ENCODE data around the gene CST9. TPM values are rescaled to one million over a fixed set of nuclear protein-coding genes. Genes with fewer than 3 reads are reported as not detected.
"Not testable (repeated sequence)": the region's sequence is repeated elsewhere in the genome, so short reads cannot be mapped to it uniquely, and the experiment has no call there.

Gene CST9
- total RNA-seq, 4 donors from 2014 or later: not detected

GRCh38 chr20:23624324-23624691 lies 18.6 kb upstream of the CST9 start:
- intact Hi-C loops (cut with DNase I): loop anchor here (10.0 kb wide), 1 partner anchor 1430 kb away; the partner anchor contains the start of gene ACSS1
- H3K4me1 ChIP-seq: peaks cover 29 to 62% (median 48%) of the 10 kb centered on the region in 4 donors

GRCh38 chr20:23623666-23624323 lies 18.1 kb upstream of the CST9 start:
- TF ChIP-seq EP300 (IDR thresholded peaks at IDR 0.05) (no peak), POLR2AphosphoS5 (IDR thresholded peaks at IDR 0.05) (no peak)
- intact Hi-C loops (cut with DNase I): loop anchor here (10.0 kb wide), 1 partner anchor 1431 kb away; the partner anchor contains the start of gene ACSS1
- Histone ChIP-seq H3K27ac (replicated peaks in 1 of 4) (peak overlapping the region; percentile 81 to 88 (median 88)), H3K27me3 (no peaks in the 10 kb centered on the region), H3K4me3 (no peak overlapping the region), H3K9me3 (no peaks in the 10 kb centered on the region), H3K4me1 (peaks cover 24 to 57% (median 43%) of the 10 kb centered on the region in 4 donors), H3K36me3 (no peaks in the 10 kb centered on the region)
- WGBS: 73% methylated on average over 4 of the region's 4 CpGs
- peak; percentile 74 for DNase-seq (ENCODE audit: extremely low spot score)

More at GRCh38 chr20:23624324-23624691, 18.6 kb upstream of the CST9 start:
- DNase-seq (ENCODE audit: extremely low spot score): no peak
- Histone ChIP-seq H3K27me3 (no peaks in the 10 kb centered on the region), H3K27ac (replicated peaks in 1 of 4) (peak overlapping the region; percentile 81 to 88 (median 88)), H3K4me3 (no peak overlapping the region), H3K9me3 (no peaks in the 10 kb centered on the region), H3K36me3 (no peaks in the 10 kb centered on the region)
- 52% methylated on average over 2 of the region's 2 CpGs for WGBS
- no peak for TF ChIP-seq POLR2A (IDR thresholded peaks at IDR 0.05; ENCODE audit: low read depth)
- no peak for TF ChIP-seq CTCF (IDR thresholded peaks at IDR 0.05)
- no peak for TF ChIP-seq EP300 (IDR thresholded peaks at IDR 0.05)
- peak in 1 of 2 donors; percentile 42 for TF ChIP-seq POLR2AphosphoS5 (IDR thresholded peaks at IDR 0.05)

GRCh38 chr20:23622839-23623343 lies 17.2 kb upstream of the CST9 start:
- peaks cover 17 to 50% (median 37%) of the 10 kb centered on the region in 4 donors for H3K4me1 ChIP-seq
- TF ChIP-seq POLR2AphosphoS5 (IDR thresholded peaks at IDR 0.05): peak; percentile 87 to 97
- TF ChIP-seq EP300 (IDR thresholded peaks at IDR 0.05): peak; percentile 97
- TF ChIP-seq CTCF (IDR thresholded peaks at IDR 0.05): no peak
- intact Hi-C loops (cut with DNase I): loop anchor here (10.0 kb wide), 1 partner anchor 1432 kb away; the partner anchor contains the start of gene ACSS1
- DNase-seq (ENCODE audit: extremely low spot score): peak; percentile 94
- WGBS: 6% methylated on average over 4 of the region's 4 CpGs
- H3K27me3 ChIP-seq: no peaks in the 10 kb centered on the region
- peak overlapping the region; percentile 33 to 46 (median 38) for H3K4me3 ChIP-seq
- H3K36me3 ChIP-seq: no peaks in the 10 kb centered on the region
- no peaks in the 10 kb centered on the region for H3K9me3 ChIP-seq
- H3K27ac ChIP-seq (replicated peaks in 1 of 4): peak overlapping the region; percentile 81 to 88 (median 88)

GRCh38 chr20:23622401-23622800 lies 16.7 kb upstream of the CST9 start:
- whole genome bisulfite sequencing: 50% methylated on average over 3 of the region's 3 CpGs
- Histone ChIP-seq H3K4me3 (peak overlapping the region; percentile 33 to 46 (median 38)), H3K4me1 (peaks cover 17 to 50% (median 37%) of the 10 kb centered on the region in 4 donors), H3K27ac (replicated peaks in 1 of 4) (peak overlapping the region; percentile 81 to 88 (median 88))
- not testable (repeated sequence) for H3K9me3 ChIP-seq; DNase-seq (ENCODE audit: extremely low spot score); H3K27me3 ChIP-seq; H3K36me3 ChIP-seq
- intact Hi-C loops (cut with DNase I): loop anchor here (10.0 kb wide), 1 partner anchor 1432 kb away; the partner anchor contains the start of gene ACSS1

GRCh38 chr20:23620670-23621386 lies 15.1 kb upstream of the CST9 start:
- not testable (repeated sequence) for H3K9me3 ChIP-seq; H3K27me3 ChIP-seq; H3K4me3 ChIP-seq; H3K36me3 ChIP-seq; DNase-seq (ENCODE audit: extremely low spot score); H3K27ac ChIP-seq (replicated peaks in 1 of 4)
- WGBS: 79% methylated on average over 7 of the region's 11 CpGs
- intact Hi-C loops (cut with DNase I): loop anchor here (10.0 kb wide), 1 partner anchor 1434 kb away; the partner anchor contains the start of gene ACSS1
- peaks cover 17 to 43% (median 34%) of the 10 kb centered on the region in 4 donors for H3K4me1 ChIP-seq

GRCh38 chr20:23614163-23614562 lies 8.4 kb upstream of the CST9 start:
- Histone ChIP-seq H3K27me3 (no peaks in the 10 kb centered on the region), H3K36me3 (no peaks in the 10 kb centered on the region), H3K9me3 (no peaks in the 10 kb centered on the region), H3K4me3 (no peak overlapping the region), H3K27ac (replicated peaks in 1 of 4) (peak overlapping the region; percentile 57 to 76 (median 64)), H3K4me1 (peaks cover 0 to 35% (median 30%) of the 10 kb centered on the region in 4 donors)
- WGBS: 86% methylated on average over 4 of the region's 5 CpGs
- DNase-seq (ENCODE audit: extremely low spot score): peak; percentile 60
- TF ChIP-seq POLR2A (IDR thresholded peaks at IDR 0.05; ENCODE audit: low read depth) (no peak), CTCF (IDR thresholded peaks at IDR 0.05) (no peak), POLR2AphosphoS5 (IDR thresholded peaks at IDR 0.05) (no peak), EP300 (IDR thresholded peaks at IDR 0.05) (no peak)
- intact Hi-C loops (cut with DNase I): loop anchor here (5.0 kb wide), 1 partner anchor 267 kb away; no protein-coding TSS in a partner anchor

All from esophagus muscularis mucosa (tissue), 4 donors.